ENCODE results near the gene EXOSC2.

The EXOSC2 gene

GRCh38 chr9:130740218-130741023 is 46.8 kb downstream of the EXOSC2 start:
- DNase-seq = peak in 2 of 3 experiments; percentile 24 to 72

- DNase-seq = no peak
Observed at GRCh38 chr9:130741024-130741305, 47.4 kb downstream of the EXOSC2 start.

GRCh38 chr9:130741831-130742449 is 48.4 kb downstream of the EXOSC2 start:
- DNase-seq = no peak

GRCh38 chr9:130743656-130744055 is 50.1 kb downstream of the EXOSC2 start:
- no peak for DNase-seq

- DNase-seq = no peak
Observed at GRCh38 chr9:130745210-130745800, 51.7 kb downstream of the EXOSC2 start.

GRCh38 chr9:130745829-130746228 is 52.2 kb downstream of the EXOSC2 start:
- DNase-seq = no peak

- no peak for DNase-seq
Observed at GRCh38 chr9:130746434-130747212, 53.0 kb downstream of the EXOSC2 start.

- no peak for DNase-seq
Observed at GRCh38 chr9:130751631-130752355, 58.2 kb downstream of the EXOSC2 start.

All from NCI-H1417 (cell line).